Activated T-helper 2 cell treated with anti-CD3 and anti-CD28 coated beads, Interferon-gamma antibody, Interleukin-2, Interleukin-4, amounts not matched to agents 10 μg/mL and 5 μg/mL and 100 μg/mL, durations not matched to agents 14 hours and 24 hours and 36 hours (primary cell): ENCODE data around the gene NID2. TPM values are rescaled to one million over a fixed set of nuclear protein-coding genes. Genes with fewer than 3 reads are reported as not detected.

Experiments
- DNase-seq: peaks from one replicate; pipeline ENCODE4 v3.0.0; 2021; ENCODE audit warnings: low spot score
- H3K27ac Mint-ChIP-seq: one replicate; pipeline ENCODE4 v1.8.0; 2021; ENCODE audit warnings: mixed read lengths
- H3K27me3 Mint-ChIP-seq: one replicate; pipeline ENCODE4 v1.8.0; 2021; ENCODE audit warnings: low read depth, mixed read lengths
- H3K36me3 Mint-ChIP-seq: one replicate; pipeline ENCODE4 v1.8.0; 2021; ENCODE audit warnings: low read depth, mixed read lengths
- H3K4me1 Mint-ChIP-seq: one replicate; pipeline ENCODE4 v1.8.0; 2021; ENCODE audit warnings: low read depth, mixed read lengths
- H3K4me3 Mint-ChIP-seq: one replicate; pipeline ENCODE4 v1.8.0; 2021; ENCODE audit warnings: low read depth, mild to moderate bottlenecking, moderate library complexity, mixed read lengths
- H3K9me3 Mint-ChIP-seq: one replicate; pipeline ENCODE4 v1.8.0; 2021; ENCODE audit warnings: mixed read lengths
- intact Hi-C: fragments of 100-400 bp; cut with micrococcal nuclease; formaldehyde crosslinking; loops from one replicate; pipeline ENCODE4 v1.15.1; 2023
- total RNA-seq: library from RNA; stranded (reverse); gene quantifications from 2 replicates; pipeline ENCODE4 v1.2.3, GENCODE V29; 2022

The NID2 gene
- total RNA-seq, 1 donor from 2014 or later, result 0.37 TPM

DNA sequence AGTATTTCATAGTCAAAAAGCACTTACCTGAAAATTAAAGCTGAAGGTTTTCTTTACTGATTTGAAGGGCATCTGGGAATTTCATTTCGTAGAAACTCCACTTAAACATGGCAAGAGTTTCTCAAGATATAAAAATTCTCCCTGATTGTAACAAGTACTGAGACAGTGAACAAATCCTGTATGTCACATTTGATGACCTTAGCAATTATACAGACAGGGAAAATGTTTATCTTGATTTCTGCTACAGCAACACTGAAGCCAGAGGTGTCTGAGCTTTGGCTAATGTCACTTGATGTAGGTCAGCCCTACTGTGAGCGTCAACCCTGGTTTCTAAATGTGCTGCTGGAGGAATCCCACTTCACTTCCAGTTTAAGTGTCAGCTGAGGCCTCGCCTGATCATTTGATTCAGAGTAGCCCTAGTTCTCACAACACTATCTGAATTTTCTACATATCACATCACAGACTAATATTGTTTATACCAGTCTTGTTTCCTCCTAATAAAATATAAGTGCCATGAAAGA is 58.6 kb downstream of the NID2 start:
- no peak for DNase-seq
- no peaks in the 10 kb centered on the region for H3K9me3 Mint-ChIP-seq
- intact Hi-C loops, result no loop called here
- no peaks in the 10 kb centered on the region for H3K27me3 Mint-ChIP-seq
- no peak overlapping the region for H3K27ac Mint-ChIP-seq
- H3K36me3 Mint-ChIP-seq, result peaks cover 54% of the 10 kb centered on the region
- no peaks in the 10 kb centered on the region for H3K4me1 Mint-ChIP-seq
- H3K4me3 Mint-ChIP-seq, result no peak overlapping the region

DNA sequence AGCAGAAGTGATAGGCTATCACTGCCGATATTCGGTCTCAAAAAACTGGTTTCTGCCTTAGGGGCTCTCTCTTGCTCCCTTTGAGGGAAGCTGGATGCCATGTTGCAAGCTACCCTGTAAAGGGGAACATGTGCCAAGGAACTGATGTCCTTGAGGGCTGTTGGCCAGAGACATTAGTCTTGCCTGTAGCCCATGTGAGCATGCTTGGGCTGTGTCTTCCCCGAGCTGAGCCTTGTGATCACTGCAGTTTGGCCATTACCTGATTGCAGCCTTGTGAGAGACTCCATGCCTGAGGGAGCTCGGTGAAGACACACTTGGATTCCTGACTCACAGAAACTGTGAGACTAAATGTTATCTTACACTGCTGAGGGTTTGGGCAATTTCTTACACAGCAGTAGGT is 60.7 kb downstream of the NID2 start:
- H3K27ac Mint-ChIP-seq, result no peak overlapping the region
- peaks cover 66% of the 10 kb centered on the region for H3K36me3 Mint-ChIP-seq
- no peak for DNase-seq
- intact Hi-C loops, result no loop called here
- H3K4me3 Mint-ChIP-seq, result no peak overlapping the region
- no peaks in the 10 kb centered on the region for H3K9me3 Mint-ChIP-seq
- no peaks in the 10 kb centered on the region for H3K4me1 Mint-ChIP-seq
- H3K27me3 Mint-ChIP-seq, result no peaks in the 10 kb centered on the region

DNA sequence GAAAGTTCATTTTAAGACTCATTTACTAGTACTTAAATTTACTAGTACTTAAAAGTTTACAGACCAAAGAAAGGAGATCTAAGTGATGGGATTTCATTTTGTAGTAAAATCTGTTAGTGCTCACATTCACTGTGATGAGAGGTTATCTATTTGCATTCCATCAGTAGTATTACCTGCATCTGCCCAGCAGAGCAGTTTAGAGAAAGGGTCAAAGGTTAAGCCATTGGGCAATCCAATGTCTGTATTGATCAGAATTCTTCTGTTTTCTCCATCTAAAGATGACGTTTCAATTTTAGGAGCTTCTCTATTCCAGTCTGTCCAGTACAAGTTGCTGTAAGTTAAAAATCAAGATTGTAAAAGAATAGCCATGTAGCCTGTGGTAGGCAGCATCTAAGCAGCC is 61.2 kb downstream of the NID2 start:
- no peak overlapping the region for H3K4me3 Mint-ChIP-seq
- no peaks in the 10 kb centered on the region for H3K4me1 Mint-ChIP-seq
- intact Hi-C loops, result no loop called here
- H3K9me3 Mint-ChIP-seq, result no peaks in the 10 kb centered on the region
- no peak overlapping the region for H3K27ac Mint-ChIP-seq
- H3K27me3 Mint-ChIP-seq, result no peaks in the 10 kb centered on the region
- DNase-seq, result no peak
- peaks cover 67% of the 10 kb centered on the region for H3K36me3 Mint-ChIP-seq

DNA sequence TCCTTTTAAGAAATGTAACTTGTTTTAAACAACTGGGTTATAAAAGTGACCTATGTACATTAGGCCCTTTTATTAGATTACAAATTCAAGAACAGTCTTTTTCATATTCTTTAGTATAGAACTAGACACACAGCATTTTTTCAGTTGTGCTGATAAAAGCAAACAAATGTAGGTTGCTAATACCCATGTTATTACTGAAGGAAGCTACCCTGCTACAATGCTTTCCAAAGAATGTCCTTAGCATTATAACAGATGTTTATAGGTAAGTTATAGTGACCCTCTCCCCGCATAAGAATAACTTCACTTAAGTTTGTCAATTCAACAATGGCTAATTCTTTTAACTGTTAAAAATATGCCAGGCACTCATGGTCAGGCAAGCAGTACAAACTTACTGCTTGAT is 61.6 kb downstream of the NID2 start:
- Mint-ChIP-seq H3K4me1 (no peaks in the 10 kb centered on the region), H3K27ac (no peak overlapping the region), H3K9me3 (no peaks in the 10 kb centered on the region), H3K27me3 (no peaks in the 10 kb centered on the region), H3K4me3 (no peak overlapping the region), H3K36me3 (peaks cover 72% of the 10 kb centered on the region)
- DNase-seq, result no peak
- intact Hi-C loops, result no loop called here

DNA sequence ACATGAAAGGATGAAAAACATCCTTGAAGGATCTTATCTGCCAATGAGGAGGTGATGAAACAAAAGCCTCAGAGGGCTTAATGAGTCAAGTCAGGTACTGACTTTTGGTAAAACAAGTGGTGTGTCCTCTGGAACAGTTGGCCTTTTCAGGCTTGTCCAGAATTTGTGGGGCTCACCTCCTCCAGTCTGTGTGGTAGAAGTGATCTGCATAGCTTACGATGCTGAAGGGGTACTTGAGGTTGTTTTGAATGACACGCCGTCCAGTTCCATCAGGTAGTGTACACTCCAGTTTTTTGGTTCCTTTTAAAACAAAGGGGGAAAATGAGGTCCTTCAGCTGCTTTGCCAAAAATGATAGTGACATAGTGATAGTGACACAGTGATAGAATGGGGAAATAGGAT is 62.5 kb downstream of the NID2 start:
- H3K9me3 Mint-ChIP-seq, result no peaks in the 10 kb centered on the region
- H3K4me3 Mint-ChIP-seq, result no peak overlapping the region
- intact Hi-C loops, result no loop called here
- no peaks in the 10 kb centered on the region for H3K27me3 Mint-ChIP-seq
- no peak for DNase-seq
- H3K27ac Mint-ChIP-seq, result no peak overlapping the region
- no peaks in the 10 kb centered on the region for H3K4me1 Mint-ChIP-seq
- peaks cover 74% of the 10 kb centered on the region for H3K36me3 Mint-ChIP-seq

DNA sequence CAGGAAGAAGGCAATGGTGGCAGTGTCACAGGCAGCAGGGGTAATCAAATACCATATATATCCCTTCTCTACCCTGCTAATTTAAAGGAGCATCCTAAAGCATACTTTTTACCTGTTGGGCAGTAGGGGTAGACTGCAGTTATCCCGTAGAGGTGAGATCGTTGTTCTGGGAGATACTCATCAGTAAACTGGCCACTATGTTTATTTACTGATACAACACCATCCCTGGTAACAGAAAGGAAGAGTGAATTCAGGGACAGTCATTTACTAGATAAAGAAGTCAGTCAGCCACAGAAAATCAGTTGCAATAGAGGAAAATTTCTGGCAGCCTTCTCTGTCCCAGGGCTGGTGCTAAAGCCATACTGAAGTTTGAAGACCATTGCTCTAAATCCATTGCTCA is 63.2 kb downstream of the NID2 start:
- H3K27me3 Mint-ChIP-seq, result no peaks in the 10 kb centered on the region
- H3K4me1 Mint-ChIP-seq, result no peaks in the 10 kb centered on the region
- no peak overlapping the region for H3K4me3 Mint-ChIP-seq
- no peak overlapping the region for H3K27ac Mint-ChIP-seq
- H3K9me3 Mint-ChIP-seq, result no peaks in the 10 kb centered on the region
- intact Hi-C loops, result no loop called here
- DNase-seq, result no peak
- peaks cover 72% of the 10 kb centered on the region for H3K36me3 Mint-ChIP-seq

DNA sequence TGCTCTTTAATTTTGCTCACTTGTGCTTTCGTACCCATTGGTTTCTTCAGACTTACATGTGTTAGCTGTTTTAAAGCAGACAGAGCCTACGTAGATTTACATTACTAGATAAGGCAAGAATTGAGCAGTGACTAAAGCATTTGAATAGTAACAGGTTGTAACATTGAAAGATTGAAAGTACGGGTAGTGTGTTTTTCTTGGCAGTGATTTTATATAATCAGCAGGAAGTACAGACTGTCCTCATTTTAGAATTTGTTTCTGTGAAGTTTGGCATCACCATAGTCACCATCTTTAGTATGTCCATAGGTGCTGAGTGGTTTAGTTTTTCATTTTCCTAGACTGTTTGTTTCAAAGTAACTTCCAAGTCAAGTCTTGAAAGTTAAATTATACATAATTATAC is 65.5 kb downstream of the NID2 start:
- Mint-ChIP-seq H3K4me3 (no peak overlapping the region), H3K9me3 (no peaks in the 10 kb centered on the region), H3K36me3 (peaks cover 71% of the 10 kb centered on the region)

DNA sequence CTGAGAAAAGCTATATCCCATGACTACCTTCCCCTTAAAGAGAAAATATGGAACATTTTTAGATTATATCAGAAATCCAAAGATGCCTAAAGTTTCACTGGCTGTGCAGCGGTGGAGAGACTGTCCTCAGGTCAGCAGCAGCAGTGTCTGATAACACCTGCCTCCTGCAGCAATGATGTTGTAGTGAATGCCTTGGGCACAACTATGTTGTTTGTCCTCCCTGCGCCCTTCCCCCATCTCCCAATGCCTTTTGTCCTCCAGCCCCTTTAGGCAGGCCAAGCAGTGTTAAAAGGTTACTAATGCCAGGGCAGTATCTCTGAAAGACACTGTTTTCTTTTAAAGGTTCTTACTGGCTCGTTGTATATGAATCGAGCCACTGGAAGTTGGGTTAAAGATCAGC is 66.3 kb downstream of the NID2 start:
- intact Hi-C loops, result no loop called here
- H3K4me3 Mint-ChIP-seq, result no peak overlapping the region
- no peaks in the 10 kb centered on the region for H3K27me3 Mint-ChIP-seq
- peaks cover 2% of the 10 kb centered on the region for H3K4me1 Mint-ChIP-seq
- peaks cover 66% of the 10 kb centered on the region for H3K36me3 Mint-ChIP-seq
- DNase-seq, result no peak
- H3K9me3 Mint-ChIP-seq, result no peaks in the 10 kb centered on the region
- no peak overlapping the region for H3K27ac Mint-ChIP-seq

More for the DNA sequence above, 65.5 kb downstream of the NID2 start:
- Mint-ChIP-seq H3K27me3 (no peaks in the 10 kb centered on the region), H3K27ac (no peak overlapping the region), H3K4me1 (peaks cover 2% of the 10 kb centered on the region)
- intact Hi-C loops, result no loop called here
- DNase-seq, result no peak

DNA sequence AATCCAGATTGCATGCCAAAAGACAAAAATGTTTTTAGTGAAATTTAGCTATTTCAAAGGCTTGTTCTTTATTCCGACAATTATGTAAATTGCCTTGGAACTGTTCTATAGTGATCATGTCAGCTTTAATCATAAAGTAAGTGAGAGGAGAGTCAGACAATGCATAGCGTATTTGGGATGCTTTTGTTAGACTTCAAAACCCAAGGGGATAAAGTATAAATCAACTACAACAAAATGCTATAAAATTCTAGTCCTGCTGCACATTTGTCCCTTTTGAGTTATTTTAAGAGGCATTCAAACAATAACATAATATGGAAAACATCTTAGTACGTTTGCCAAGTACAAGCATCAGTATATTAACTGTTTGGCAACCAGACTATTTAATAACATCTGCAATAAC is 68.2 kb downstream of the NID2 start:
- H3K27me3 Mint-ChIP-seq, result no peaks in the 10 kb centered on the region
- H3K36me3 Mint-ChIP-seq, result peaks cover 69% of the 10 kb centered on the region
- no peaks in the 10 kb centered on the region for H3K9me3 Mint-ChIP-seq
- intact Hi-C loops, result no loop called here
- H3K4me1 Mint-ChIP-seq, result peaks cover 10% of the 10 kb centered on the region
- H3K4me3 Mint-ChIP-seq, result no peak overlapping the region
- no peak for DNase-seq
- no peak overlapping the region for H3K27ac Mint-ChIP-seq

DNA sequence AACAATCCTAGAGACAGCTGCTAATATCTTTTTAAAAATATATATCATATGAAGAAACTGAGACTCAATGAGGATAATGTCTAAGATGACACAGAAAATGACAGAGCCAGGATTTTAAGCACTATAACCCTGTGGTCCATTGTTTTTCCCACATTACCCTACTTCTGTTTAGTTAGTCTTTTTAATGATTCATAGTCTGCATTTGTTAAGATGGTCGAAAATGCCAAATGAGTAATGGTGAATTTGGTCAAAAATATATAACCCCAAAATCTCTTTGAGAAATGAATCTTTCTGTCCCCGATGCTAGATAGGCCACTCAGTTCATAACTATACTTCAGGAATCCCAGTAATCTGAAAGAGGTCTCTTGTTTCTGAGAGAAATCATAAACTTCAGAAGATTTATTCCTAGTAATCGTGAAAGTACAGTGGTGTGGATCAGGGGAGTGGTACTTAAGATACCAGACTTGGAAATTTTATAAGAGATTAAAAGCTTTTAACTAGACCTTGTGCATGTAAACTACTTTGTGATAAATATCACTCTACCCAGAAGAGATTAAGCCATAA is 68.8 kb downstream of the NID2 start:
- intact Hi-C loops, result no loop called here
- Mint-ChIP-seq H3K9me3 (no peaks in the 10 kb centered on the region), H3K36me3 (peaks cover 68% of the 10 kb centered on the region), H3K4me1 (peaks cover 12% of the 10 kb centered on the region), H3K4me3 (no peak overlapping the region), H3K27me3 (no peaks in the 10 kb centered on the region), H3K27ac (no peak overlapping the region)
- no peak for DNase-seq

DNA sequence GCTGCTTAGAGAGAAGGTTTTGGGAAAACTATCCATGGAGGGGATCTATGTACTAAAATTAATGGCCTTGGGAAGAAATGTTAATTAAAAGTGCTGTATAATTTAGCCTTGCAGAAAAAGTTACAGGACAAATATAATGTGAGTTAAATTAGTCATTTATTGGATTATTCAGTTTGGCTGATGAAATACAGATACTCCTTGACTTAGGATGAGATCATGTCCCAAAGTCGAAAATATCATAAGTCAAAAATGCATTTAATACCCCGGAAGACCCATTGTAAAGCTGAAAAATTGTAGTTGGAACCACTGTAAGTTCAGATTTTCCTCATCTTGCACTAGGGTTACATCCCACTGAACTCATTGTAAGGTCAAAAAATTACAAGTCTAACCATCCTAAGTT is 69.8 kb downstream of the NID2 start:
- Mint-ChIP-seq H3K27me3 (no peaks in the 10 kb centered on the region), H3K27ac (no peak overlapping the region), H3K36me3 (peaks cover 68% of the 10 kb centered on the region), H3K4me3 (no peak overlapping the region), H3K9me3 (no peaks in the 10 kb centered on the region), H3K4me1 (peaks cover 17% of the 10 kb centered on the region)
- intact Hi-C loops, result loop anchor here (5.0 to 10.0 kb wide), 2 partner anchors 273 to 416 kb away; no protein-coding TSS in a partner anchor
- DNase-seq, result no peak

DNA sequence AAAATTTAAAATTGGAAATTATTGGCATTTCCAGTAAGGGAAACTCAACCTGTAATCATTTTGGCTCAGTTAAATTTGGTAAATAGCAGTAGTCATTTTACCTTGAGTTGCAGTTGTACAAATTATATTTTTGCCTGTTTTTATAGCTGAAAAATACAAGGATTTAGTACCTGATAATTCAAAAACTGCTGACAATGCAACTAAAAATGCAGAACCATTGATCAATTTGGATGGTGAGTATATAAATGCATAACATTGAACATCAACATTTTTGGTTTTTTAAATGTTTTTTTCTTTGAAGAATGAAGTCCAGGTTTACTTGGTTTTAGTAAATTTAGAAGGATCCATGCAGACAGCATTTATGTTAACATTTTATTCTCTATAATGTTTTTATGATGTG is 70.5 kb downstream of the NID2 start:
- H3K4me3 Mint-ChIP-seq, result no peak overlapping the region
- DNase-seq, result no peak
- intact Hi-C loops, result loop anchor here (5.0 to 10.0 kb wide), 2 partner anchors 274 to 416 kb away; no protein-coding TSS in a partner anchor
- H3K4me1 Mint-ChIP-seq, result peaks cover 21% of the 10 kb centered on the region
- H3K27me3 Mint-ChIP-seq, result no peaks in the 10 kb centered on the region
- no peaks in the 10 kb centered on the region for H3K9me3 Mint-ChIP-seq
- peaks cover 73% of the 10 kb centered on the region for H3K36me3 Mint-ChIP-seq
- no peak overlapping the region for H3K27ac Mint-ChIP-seq

DNA sequence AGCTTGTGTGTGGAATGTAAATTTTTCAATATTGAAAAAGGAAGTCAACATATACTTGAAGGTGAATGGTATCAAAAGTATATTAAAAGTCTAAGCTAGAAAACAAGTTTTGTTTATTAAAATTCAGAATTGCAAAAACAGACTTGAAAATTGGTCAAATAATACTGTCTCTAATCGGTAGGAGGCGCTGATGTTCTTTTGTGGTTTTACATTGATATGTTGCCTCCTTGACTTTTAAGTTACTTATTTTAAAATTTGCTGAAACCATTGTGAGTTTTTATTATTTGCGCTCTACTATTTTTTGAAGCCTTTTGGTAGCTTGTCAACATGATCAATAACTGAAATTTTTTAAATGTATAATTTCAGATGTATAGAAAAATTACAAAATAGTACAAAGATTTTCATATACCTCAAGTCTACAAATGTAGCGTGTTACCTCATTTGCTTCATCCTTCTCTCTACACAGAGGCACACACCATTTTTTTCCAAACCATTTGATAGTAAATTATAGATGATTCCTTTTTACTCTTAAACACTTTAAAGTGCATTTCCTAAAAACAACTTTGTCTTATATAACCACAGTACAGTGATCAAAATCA is 72.6 kb downstream of the NID2 start:
- DNase-seq, result no peak
- no peak overlapping the region for H3K27ac Mint-ChIP-seq
- peaks cover 76% of the 10 kb centered on the region for H3K36me3 Mint-ChIP-seq

More for the DNA sequence above, 72.6 kb downstream of the NID2 start:
- peaks cover 29% of the 10 kb centered on the region for H3K4me1 Mint-ChIP-seq
- intact Hi-C loops, result loop anchor here (5.0 to 10.0 kb wide), 2 partner anchors 276 to 419 kb away; no protein-coding TSS in a partner anchor
- no peaks in the 10 kb centered on the region for H3K9me3 Mint-ChIP-seq
- H3K4me3 Mint-ChIP-seq, result no peak overlapping the region
- H3K27me3 Mint-ChIP-seq, result no peaks in the 10 kb centered on the region
